GM12878 (cell line): ENCODE data around the gene PGA3. TPM values are rescaled to one million over a fixed set of nuclear protein-coding genes. Genes with fewer than 3 reads are reported as not detected.
A peak's percentile ranks its signal among the peaks of the same experiment; 100 is the strongest.

Experiments
- BCL3 ChIP-seq: IDR thresholded peaks from 2 replicates; pipeline ENCODE4 v1.6.1; 2011; ENCODE audit warnings: borderline replicate concordance, low read depth, mild to moderate bottlenecking, moderate library complexity, low read length; ENCODE audit not compliant: insufficient read depth, poor library complexity, severe bottlenecking
- CBX3 ChIP-seq: fragments of 200-600 bp; sonication (generic); IDR thresholded peaks from 2 replicates; pipeline ENCODE4 v1.6.1; 2016; ENCODE audit warnings: low read depth, borderline replicate concordance
- CTCF ChIP-seq, 3 experiments: IDR thresholded peaks in 2 of 3; conservative IDR thresholded peaks in 1 of 3; 2 replicates each; pipeline ENCODE4 v1.5.1; 2011; ENCODE audit warnings: low read depth in 3 of 3, low read length in 3 of 3, mild to moderate bottlenecking in 3 of 3, control low read depth in 2 of 3, moderate library complexity in 2 of 3, inconsistent platforms in 1 of 3, mixed read lengths in 1 of 3; ENCODE audit not compliant: control insufficient read depth in 2 of 3, insufficient read depth in 1 of 3; ENCODE audit errors: extremely low read depth in 1 of 3
- ESRRA ChIP-seq: IDR thresholded peaks from 2 replicates; pipeline ENCODE4 v1.6.1; 2012; ENCODE audit warnings: mild to moderate bottlenecking, low read length, improper control_type of control experiment
- HCFC1 ChIP-seq: fragments of 150-350 bp; IDR thresholded peaks from 2 replicates; pipeline ENCODE4 v1.6.1; 2014; ENCODE audit warnings: low read length
- HDGF ChIP-seq: fragments of 450-650 bp; IDR thresholded peaks from 2 replicates; pipeline ENCODE4 v1.6.1; 2016; ENCODE audit warnings: antibody characterized with exemption
- IRF4 ChIP-seq: IDR thresholded peaks from 2 replicates; pipeline ENCODE4 v1.6.1; 2011; ENCODE audit warnings: low read depth, low read length
- LARP7 ChIP-seq: fragments of 450-650 bp; IDR thresholded peaks from 2 replicates; pipeline ENCODE4 v1.6.1; 2017; ENCODE audit warnings: mild to moderate bottlenecking
- MXI1 ChIP-seq: fragments of 150-350 bp; IDR thresholded peaks from 2 replicates; pipeline ENCODE4 v1.6.1; 2011; ENCODE audit warnings: low read depth, mild to moderate bottlenecking, inconsistent platforms, low read length, improper control_type of control experiment
- NFIC ChIP-seq: IDR thresholded peaks from 2 replicates; pipeline ENCODE4 v1.6.1; 2012; ENCODE audit warnings: low read depth, mild to moderate bottlenecking, inconsistent platforms, low read length, moderate library complexity
- PAX8 ChIP-seq: fragments of 450-650 bp; IDR thresholded peaks from 2 replicates; pipeline ENCODE4 v1.6.1; 2017; ENCODE audit warnings: mild to moderate bottlenecking, moderate library complexity
- POLR2AphosphoS2 ChIP-seq: IDR thresholded peaks from 2 replicates; pipeline ENCODE4 v1.6.1; 2011; ENCODE audit warnings: low read depth, mild to moderate bottlenecking, low read length, improper control_type of control experiment, moderate library complexity
- POLR2AphosphoS5 ChIP-seq: IDR thresholded peaks from 2 replicates; pipeline ENCODE4 v1.6.1; 2011; ENCODE audit warnings: mild to moderate bottlenecking, low read length, inconsistent platforms
- PRDM15 ChIP-seq: fragments of 450-650 bp; formaldehyde crosslinking; IDR thresholded peaks from 2 replicates; pipeline ENCODE4 v1.4.0; 2020; ENCODE audit warnings: mild to moderate bottlenecking, moderate library complexity
- RB1 ChIP-seq: fragments of 450-650 bp; formaldehyde crosslinking; IDR thresholded peaks from 2 replicates; pipeline ENCODE4 v1.6.1; 2017; ENCODE audit warnings: mild to moderate bottlenecking, borderline replicate concordance
- RBBP5 ChIP-seq: fragments of 200-600 bp; sonication (generic); conservative IDR thresholded peaks from 2 replicates; pipeline ENCODE4 v1.6.1; 2016
- RUNX3 ChIP-seq: IDR thresholded peaks from 2 replicates; pipeline ENCODE4 v1.6.1; 2012; ENCODE audit warnings: low read length, inconsistent platforms
- SMAD1 ChIP-seq: fragments of 450-650 bp; IDR thresholded peaks from 2 replicates; pipeline ENCODE4 v1.6.1; 2018; ENCODE audit warnings: mild to moderate bottlenecking, low read depth; ENCODE audit not compliant: partially characterized antibody
- SMARCA5 ChIP-seq: fragments of 450-650 bp; IDR thresholded peaks from 2 replicates; pipeline ENCODE4 v1.6.1; 2017; ENCODE audit warnings: mild to moderate bottlenecking
- SREBF1 ChIP-seq: IDR thresholded peaks from 2 replicates; pipeline ENCODE4 v1.6.1; 2012; ENCODE audit warnings: mild to moderate bottlenecking, low read length
- SREBF2 ChIP-seq: IDR thresholded peaks from 2 replicates; pipeline ENCODE4 v1.6.1; 2012; ENCODE audit warnings: mild to moderate bottlenecking, low read length
- SUZ12 ChIP-seq: fragments of 200-600 bp; sonication (generic); IDR thresholded peaks from one replicate; pipeline ENCODE4 v1.6.1; 2018; ENCODE audit warnings: antibody characterized with exemption, mild to moderate bottlenecking; ENCODE audit not compliant: unreplicated experiment
- TARDBP ChIP-seq: IDR thresholded peaks from 2 replicates; pipeline ENCODE4 v1.6.1; 2016; ENCODE audit warnings: borderline replicate concordance
- USF1 ChIP-seq: IDR thresholded peaks from 2 replicates; pipeline ENCODE4 v1.6.1; 2011; ENCODE audit warnings: borderline replicate concordance, low read depth, mild to moderate bottlenecking, moderate library complexity, mixed read lengths, low read length; ENCODE audit not compliant: insufficient read depth; ENCODE audit errors: extremely low read length
- WRNIP1 ChIP-seq: IDR thresholded peaks from 2 replicates; pipeline ENCODE4 v1.6.1; 2011; ENCODE audit warnings: low read depth, low read length, improper control_type of control experiment, borderline replicate concordance
- polyA plus RNA-seq, 11 experiments: library from polyadenylated mRNA; depleted of rRNA in 4 of 11; unstranded in 6 of 11; stranded (reverse) in 5 of 11; fragments of >200 nt; fragmentation: Nextera tagmentation in 4 of 11; fragmentation: Illumina TruSeq in 1 of 11; extraction: Ambion mirVana in 4 of 11; extraction: Trizol in 1 of 11; gene quantifications; 1 replicate in 1 of 11; 2 replicates in 10 of 11; pipeline versions ENCODE4 v1.2.1 to v1.2.3, GENCODE V29; 2011 to 2016; ENCODE audit warnings: inconsistent platforms in 2 of 11, missing spikeins in 2 of 11, low read depth in 1 of 11
- total RNA-seq, 4 experiments: library from RNA; depleted of rRNA in 3 of 4; stranded (reverse); fragments of >200 nt in 3 of 4; fragmentation: Illumina TruSeq in 1 of 4; extraction: Trizol in 1 of 4; gene quantifications; 2 replicates each; pipeline versions ENCODE4 v1.2.1 to v1.2.3, GENCODE V29; 2013 to 2021

PGA3 gene
- total and polyA plus RNA-seq, 10 of the 15 experiments (the other 5 are each of a cell fraction or from before 2014, with no cell fraction given) = not detected

GRCh38 chr11:61158691-61159381 is 44.5 kb upstream of the PGA3 start (continued):
- no peak for TF ChIP-seq CTCF (IDR thresholded peaks at IDR 0.05 in 2 of 3, conservative IDR thresholded peaks at IDR 0.05 in 1 of 3; ENCODE audit: control insufficient read depth in 2 of 3, extremely low read depth in 1 of 3, insufficient read depth in 1 of 3, low read depth in 3 of 3, low read length in 3 of 3)
- no peak for TF ChIP-seq PRDM15
- no peak for TF ChIP-seq POLR2AphosphoS2
- no peak for TF ChIP-seq USF1
- TF ChIP-seq SREBF1 = no peak
- no peak for TF ChIP-seq RBBP5
- TF ChIP-seq IRF4 = peak; percentile 53; the same call in 1 of the 2 replicates
- no peak for TF ChIP-seq ESRRA
- TF ChIP-seq SUZ12 = no peak
- TF ChIP-seq SREBF2 = no peak
- TF ChIP-seq TARDBP = no peak
- TF ChIP-seq RUNX3 = peak; percentile 60
- no peak for TF ChIP-seq HDGF
- no peak for TF ChIP-seq CBX3
- no peak for TF ChIP-seq SMARCA5
- no peak for TF ChIP-seq BCL3
- TF ChIP-seq PAX8 = no peak
- TF ChIP-seq NFIC = peak; percentile 65; the same call in 1 of the 2 replicates
- TF ChIP-seq LARP7 = no peak
- TF ChIP-seq WRNIP1 = no peak
- TF ChIP-seq HCFC1 = no peak
- TF ChIP-seq SMAD1 = no peak
- TF ChIP-seq POLR2AphosphoS5 = no peak
- no peak for TF ChIP-seq MXI1
- TF ChIP-seq RB1 = no peak
